Stimulated activated naive CD8-positive, alpha-beta T cell treated with anti-CD3 and anti-CD28 coated beads, Interleukin-15, Interleukin-2, amounts not matched to agents 100 ng/mL and 50 ng/mL, for 24 hours (primary cell): Measurements from ENCODE around the gene TGFBR3L.
"Not testable (repeated sequence)": the region's sequence is repeated elsewhere in the genome, so short reads cannot be mapped to it uniquely, and the experiment has no call there.

Experiments used
- H3K27ac Mint-ChIP-seq: one replicate; pipeline ENCODE4 v1.8.0; 2021; ENCODE audit warnings: mild to moderate bottlenecking, mixed read lengths
- H3K27me3 Mint-ChIP-seq: one replicate; pipeline ENCODE4 v1.8.0; 2021; ENCODE audit warnings: mixed read lengths
- H3K36me3 Mint-ChIP-seq: one replicate; pipeline ENCODE4 v1.8.0; 2021; ENCODE audit warnings: low read depth, mixed read lengths
- H3K4me1 Mint-ChIP-seq: one replicate; pipeline ENCODE4 v1.8.0; 2021; ENCODE audit warnings: low read depth, mixed read lengths
- H3K4me3 Mint-ChIP-seq: one replicate; pipeline ENCODE4 v1.8.0; 2021; ENCODE audit warnings: mild to moderate bottlenecking, mixed read lengths
- H3K9me3 Mint-ChIP-seq: one replicate; pipeline ENCODE4 v1.8.0; 2021; ENCODE audit warnings: mixed read lengths

The TGFBR3L gene

DNA sequence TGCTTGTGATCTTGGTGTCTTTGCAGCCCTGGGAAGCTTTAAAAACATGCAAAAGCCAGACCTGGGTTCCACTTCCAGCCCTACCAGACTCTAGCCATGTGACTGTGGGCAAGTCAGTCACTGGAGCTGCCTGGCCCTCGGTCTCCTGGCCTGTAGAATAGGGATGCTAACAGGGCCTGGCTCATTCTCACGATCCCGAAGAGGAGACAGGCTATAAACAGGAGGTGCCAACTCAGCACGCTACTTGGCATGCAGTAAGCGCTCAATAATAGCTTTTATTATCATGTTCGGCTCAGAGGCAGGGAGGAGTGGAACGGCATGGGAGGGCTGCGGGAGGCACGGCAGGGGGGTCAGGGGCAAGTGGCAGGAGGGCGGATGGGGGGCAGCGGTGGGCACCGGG is 9.6 kb downstream of the TGFBR3L start:
- Mint-ChIP-seq H3K4me1 (peaks cover 36% of the 10 kb centered on the region), H3K4me3 (no peak overlapping the region), H3K9me3 (no peaks in the 10 kb centered on the region), H3K27ac (peak overlapping the region; percentile 11), H3K27me3 (peaks cover 5% of the 10 kb centered on the region), H3K36me3 (peaks cover 12% of the 10 kb centered on the region)

- Mint-ChIP-seq H3K36me3 (peaks cover 12% of the 10 kb centered on the region), H3K9me3 (no peaks in the 10 kb centered on the region), H3K27me3 (peaks cover 2% of the 10 kb centered on the region), H3K4me1 (peaks cover 37% of the 10 kb centered on the region), H3K27ac (no peak overlapping the region), H3K4me3 (no peak overlapping the region)
Observed at GRCh38 chr19:7924651-7925170, 10.1 kb downstream of the TGFBR3L start.

DNA sequence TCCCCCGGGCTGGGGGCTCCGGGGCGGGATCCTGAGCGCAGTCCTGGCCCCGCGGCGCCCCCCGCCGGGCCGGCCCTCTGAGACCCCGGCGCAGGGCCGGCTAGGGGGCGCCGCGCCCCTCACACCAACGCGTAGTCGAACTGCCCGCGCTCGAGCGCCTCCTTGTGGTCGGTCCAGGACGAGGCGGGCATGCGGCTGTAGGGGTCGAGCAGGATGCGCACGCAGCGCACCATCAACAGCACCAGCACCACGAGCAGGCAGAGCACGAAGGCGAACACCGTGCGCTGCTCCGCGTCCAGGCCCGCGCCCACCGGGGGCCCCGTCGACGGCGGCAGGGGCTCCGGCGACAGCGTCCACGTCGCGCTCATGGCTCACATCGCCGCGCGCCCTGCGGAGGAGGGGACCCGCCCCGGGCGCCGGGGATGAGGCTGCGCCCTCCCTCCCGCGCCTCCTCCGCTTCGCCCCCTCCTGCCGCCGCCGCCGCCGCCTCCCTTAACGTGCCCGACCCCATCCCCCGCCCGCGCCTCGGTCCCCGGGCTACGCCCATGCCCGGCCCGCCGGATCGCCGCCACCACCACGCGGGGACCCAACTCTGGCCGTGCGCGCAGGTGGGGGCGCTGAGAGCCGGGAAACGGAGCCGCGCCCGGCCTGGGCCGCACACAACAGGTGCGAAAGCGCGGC is 10.7 kb downstream of the TGFBR3L start:
- peaks cover 13% of the 10 kb centered on the region for H3K36me3 Mint-ChIP-seq
- no peaks in the 10 kb centered on the region for H3K27me3 Mint-ChIP-seq
- peaks cover 38% of the 10 kb centered on the region for H3K4me1 Mint-ChIP-seq
- H3K9me3 Mint-ChIP-seq = no peaks in the 10 kb centered on the region
- H3K4me3 Mint-ChIP-seq = peak overlapping the region; percentile 76
- H3K27ac Mint-ChIP-seq = no peak overlapping the region

DNA sequence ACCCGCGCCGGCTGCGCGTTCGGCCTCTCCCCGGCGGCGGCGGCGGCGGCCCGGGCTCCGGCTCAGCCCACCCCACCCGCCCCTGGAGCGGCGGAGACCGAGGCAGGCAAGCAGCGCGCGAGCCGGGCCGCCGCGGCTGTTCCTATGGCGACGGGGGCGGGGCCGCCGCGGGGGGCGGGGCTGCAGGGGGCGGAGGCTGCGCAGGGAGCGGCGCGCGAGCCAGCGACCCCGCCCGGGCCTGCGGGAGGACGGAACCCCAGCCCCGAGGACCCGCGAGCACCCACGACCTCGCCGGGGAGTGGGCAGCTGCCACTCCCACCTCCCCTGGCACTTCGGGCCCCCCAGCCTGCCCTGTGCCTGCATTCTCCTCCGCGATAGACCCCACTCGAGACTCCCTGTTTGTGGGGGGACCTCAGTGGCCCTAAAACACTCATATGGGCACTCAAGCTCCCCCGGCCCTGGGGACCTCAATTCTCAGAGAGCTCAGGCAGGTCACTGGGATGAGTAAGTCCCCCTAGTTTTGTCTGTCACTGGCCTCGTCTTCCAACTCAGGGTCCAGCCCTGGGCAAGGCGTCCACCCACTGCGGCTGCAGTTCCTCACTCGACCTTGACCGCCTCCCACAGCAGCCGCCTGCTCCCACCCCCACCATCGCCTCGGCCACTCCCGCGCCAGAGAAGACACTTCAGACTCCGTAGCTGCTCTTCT is 11.5 kb downstream of the TGFBR3L start, which contains the start of gene CTXN1:
Gene CTXN1 (minus strand): TSS at position 115 of the 706 bp plus-strand sequence. CDS start 597 bp downstream, outside the sequence.
- Mint-ChIP-seq H3K27me3 (no peaks in the 10 kb centered on the region), H3K9me3 (no peaks in the 10 kb centered on the region), H3K4me3 (peak within 1 kb of the TSS; percentile 76), H3K36me3 (peaks cover 22% of the 10 kb centered on the region), H3K4me1 (peaks cover 34% of the 10 kb centered on the region), H3K27ac (no peak within 1 kb of the TSS)

GRCh38 chr19:7926727-7927604 is 12.3 kb downstream of the TGFBR3L start:
- Mint-ChIP-seq H3K9me3 (no peaks in the 10 kb centered on the region), H3K4me3 (peak overlapping the region; percentile 57), H3K27ac (no peak overlapping the region), H3K27me3 (no peaks in the 10 kb centered on the region), H3K4me1 (peaks cover 32% of the 10 kb centered on the region), H3K36me3 (peaks cover 22% of the 10 kb centered on the region)

DNA sequence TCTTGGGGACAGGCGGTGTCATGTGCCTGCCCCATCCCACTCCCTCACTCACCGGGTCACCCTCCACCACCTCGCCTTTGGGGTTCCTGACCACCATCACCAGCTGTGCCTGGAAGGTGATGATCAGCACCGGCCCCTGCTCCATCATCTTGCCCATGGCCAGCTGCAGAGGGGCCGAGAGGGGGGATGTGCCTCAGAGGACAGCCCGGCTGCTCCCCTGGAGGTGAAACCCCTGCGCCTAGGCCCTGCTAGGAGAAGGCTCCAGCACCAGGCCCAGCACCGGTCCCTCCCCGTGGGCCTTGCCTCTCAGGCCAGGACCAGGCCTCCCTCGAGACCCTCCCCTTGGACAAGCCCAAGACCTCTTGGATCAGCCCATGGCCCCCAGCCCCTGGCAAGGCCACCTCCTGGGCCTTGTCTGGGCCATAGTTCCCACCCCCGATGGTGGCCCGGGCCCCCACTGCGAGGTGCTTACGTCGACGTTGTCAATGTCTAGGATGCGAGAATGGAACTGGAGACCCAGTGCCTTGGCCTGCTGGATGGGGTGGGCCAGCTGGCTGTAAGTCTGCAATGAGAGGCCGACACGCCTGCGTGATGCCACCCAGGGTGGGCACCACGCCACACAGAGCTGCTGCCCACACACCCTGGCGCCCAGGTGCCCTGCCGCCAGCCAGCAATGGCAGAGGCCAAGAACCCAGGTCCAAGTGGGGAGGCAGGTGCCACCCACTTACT is 13.1 kb downstream of the TGFBR3L start:
- no peak overlapping the region for H3K4me3 Mint-ChIP-seq
- no peaks in the 10 kb centered on the region for H3K9me3 Mint-ChIP-seq
- H3K36me3 Mint-ChIP-seq = peaks cover 25% of the 10 kb centered on the region
- peaks cover 32% of the 10 kb centered on the region for H3K4me1 Mint-ChIP-seq
- H3K27ac Mint-ChIP-seq = no peak overlapping the region
- no peaks in the 10 kb centered on the region for H3K27me3 Mint-ChIP-seq

- Mint-ChIP-seq H3K4me3 (peak overlapping the region; percentile 33), H3K27me3 (no peaks in the 10 kb centered on the region), H3K27ac (peak overlapping the region; percentile 17), H3K36me3 (peaks cover 27% of the 10 kb centered on the region), H3K4me1 (peaks cover 32% of the 10 kb centered on the region), H3K9me3 (no peaks in the 10 kb centered on the region)
Observed at GRCh38 chr19:7928334-7928706, 13.7 kb downstream of the TGFBR3L start.

GRCh38 chr19:7928741-7929701 is 14.4 kb downstream of the TGFBR3L start:
- Mint-ChIP-seq H3K9me3 (no peaks in the 10 kb centered on the region), H3K4me1 (peaks cover 32% of the 10 kb centered on the region), H3K27me3 (no peaks in the 10 kb centered on the region), H3K36me3 (peaks cover 31% of the 10 kb centered on the region), H3K4me3 (no peak overlapping the region), H3K27ac (peak overlapping the region; percentile 67)

DNA sequence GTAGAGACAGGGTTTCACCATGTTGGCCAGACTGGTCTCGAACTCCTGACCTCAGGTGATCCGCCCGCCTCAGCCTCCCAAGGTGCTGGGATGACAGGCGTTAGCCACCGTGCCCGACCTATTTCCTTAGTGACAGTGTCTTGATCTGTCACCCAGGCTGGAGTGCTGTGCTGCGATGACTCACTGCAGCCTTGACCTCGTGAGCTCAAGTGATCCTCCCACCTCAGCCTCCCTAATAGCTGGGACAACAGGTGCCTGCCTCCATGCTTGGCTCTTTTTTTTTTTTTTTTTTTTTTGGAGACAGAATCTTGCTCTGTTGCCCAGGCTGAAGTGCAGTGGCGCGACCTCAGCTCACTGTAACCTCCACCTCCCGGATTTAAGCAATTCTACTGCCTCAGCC is 15.4 kb downstream of the TGFBR3L start:
- H3K27me3 Mint-ChIP-seq, H3K9me3 Mint-ChIP-seq, H3K4me3 Mint-ChIP-seq, H3K27ac Mint-ChIP-seq: not testable (repeated sequence)
- Mint-ChIP-seq H3K36me3 (peaks cover 34% of the 10 kb centered on the region), H3K4me1 (peaks cover 32% of the 10 kb centered on the region)

GRCh38 chr19:7930765-7931164 is 16.1 kb downstream of the TGFBR3L start:
- Mint-ChIP-seq H3K4me1 (peaks cover 29% of the 10 kb centered on the region), H3K27me3 (no peaks in the 10 kb centered on the region), H3K27ac (no peak overlapping the region), H3K4me3 (no peak overlapping the region), H3K36me3 (peaks cover 42% of the 10 kb centered on the region), H3K9me3 (no peaks in the 10 kb centered on the region)

DNA sequence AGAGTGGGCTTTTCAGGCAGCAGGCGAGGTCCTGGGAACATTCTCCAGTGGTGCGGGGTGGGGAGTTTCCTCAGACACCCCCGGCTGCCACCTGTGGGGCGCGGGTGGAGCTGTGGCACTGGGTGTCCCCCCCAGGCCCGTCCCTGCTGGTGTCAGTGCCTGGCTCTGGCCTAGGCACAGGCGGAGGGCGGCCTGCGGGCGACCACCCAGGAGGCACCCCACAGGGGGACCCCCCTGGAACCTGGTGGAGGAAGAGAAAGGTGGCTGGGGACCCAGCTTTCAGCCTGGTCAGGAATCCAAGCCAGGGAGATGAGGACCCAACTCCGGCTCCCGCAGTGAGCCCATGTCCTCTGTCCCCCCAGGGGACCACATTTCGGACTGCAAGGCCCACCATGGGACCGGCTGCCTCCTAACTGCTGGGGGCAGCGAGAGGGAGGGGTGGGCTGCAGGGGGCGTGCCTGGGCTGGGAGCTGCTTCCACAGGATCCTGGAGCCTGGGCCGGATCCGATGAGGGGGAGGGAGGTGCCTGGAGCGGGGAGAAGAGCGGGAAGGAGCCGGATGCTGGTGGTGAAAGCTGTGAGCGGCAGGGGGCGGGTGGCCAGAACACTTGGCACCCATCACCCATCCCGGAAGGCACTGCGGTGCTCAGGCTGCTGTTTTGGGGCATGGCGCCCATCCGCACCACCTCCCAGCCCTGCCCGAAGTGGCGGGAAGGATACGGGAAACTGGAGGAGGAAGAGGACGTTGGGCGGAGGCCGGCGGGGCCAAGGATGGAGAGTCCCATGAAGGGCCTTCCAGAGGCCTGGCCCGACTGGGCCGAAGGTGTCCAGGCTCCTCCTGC is 16.8 kb downstream of the TGFBR3L start:
- H3K27me3 Mint-ChIP-seq = no peaks in the 10 kb centered on the region
- H3K4me3 Mint-ChIP-seq = no peak overlapping the region
- H3K36me3 Mint-ChIP-seq = peaks cover 47% of the 10 kb centered on the region
- H3K27ac Mint-ChIP-seq = no peak overlapping the region
- no peaks in the 10 kb centered on the region for H3K9me3 Mint-ChIP-seq
- peaks cover 26% of the 10 kb centered on the region for H3K4me1 Mint-ChIP-seq

DNA sequence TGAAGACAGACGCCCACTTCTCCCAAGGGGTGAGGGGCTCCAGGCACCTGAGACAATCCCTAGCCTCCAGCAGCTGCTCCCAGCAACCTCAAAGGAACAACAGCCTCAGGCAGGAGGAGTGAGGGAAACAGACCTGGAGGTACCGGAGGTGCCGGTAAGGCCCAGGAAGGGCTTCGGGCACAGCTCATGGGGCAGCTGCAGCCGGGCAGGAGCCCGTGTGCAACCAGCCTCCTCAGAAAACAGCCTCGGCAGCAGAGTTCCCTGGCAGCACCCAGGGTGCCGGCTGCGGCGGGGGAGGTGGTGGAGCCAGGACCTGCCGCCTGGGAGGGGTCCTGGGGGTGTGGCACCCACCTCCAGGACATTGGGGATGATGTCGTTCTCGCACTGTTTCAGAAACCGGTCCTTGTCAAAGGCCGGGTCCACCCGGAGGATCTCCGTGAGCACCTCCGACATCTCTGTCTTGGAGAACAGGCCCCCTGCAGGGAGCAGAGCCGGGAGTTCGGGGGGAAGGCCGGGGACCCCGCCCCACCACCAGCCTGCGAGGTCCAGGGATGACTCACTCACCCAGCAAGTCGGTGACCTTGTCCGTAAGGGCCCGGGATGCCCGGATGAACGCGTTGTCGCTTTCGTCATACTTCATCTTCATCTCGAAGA is 17.8 kb downstream of the TGFBR3L start:
- Mint-ChIP-seq H3K27me3 (no peaks in the 10 kb centered on the region), H3K4me1 (peaks cover 24% of the 10 kb centered on the region), H3K9me3 (no peaks in the 10 kb centered on the region), H3K4me3 (no peak overlapping the region), H3K27ac (no peak overlapping the region), H3K36me3 (peaks cover 52% of the 10 kb centered on the region)
